Lower leg skin (tissue), 4 donors: ENCODE results near the gene UNC119. TPM values are rescaled to one million over a fixed set of nuclear protein-coding genes. Genes with fewer than 3 reads are reported as not detected.

Experiments
- DNase-seq, 2 donors: peaks; one replicate each; pipeline ENCODE4 v3.0.0-alpha.2; 2019; ENCODE audit warnings: low spot score in 2 of 2
- H3K4me3 ChIP-seq: fragments of 200-600 bp; sonication (generic); 2 replicates; pipeline ENCODE4 v1.5.1; 2017; ENCODE audit warnings: mild to moderate bottlenecking, low read depth; ENCODE audit not compliant: poor library complexity, severe bottlenecking
- POLR2A ChIP-seq, 2 donors: fragments of 450-650 bp; IDR thresholded peaks; one replicate each; pipeline ENCODE4 v1.6.1; 2016 to 2017; ENCODE audit warnings: antibody characterized with exemption in 2 of 2, mild to moderate bottlenecking in 1 of 2, moderate library complexity in 1 of 2
- WGBS, 2 donors: methylation state at CpG; one replicate each; pipeline ENCODE4 v1.1.5; 2018; 5-methylcytosine and 5-hydroxymethylcytosine counted together
- intact Hi-C: fragments of 100-400 bp; cut with DNase I; formaldehyde crosslinking; loops from one replicate; pipeline ENCODE4 v1.15.0; 2023; ENCODE audit warnings: low total_unique reads
- total RNA-seq, 4 donors: library from RNA; depleted of rRNA; stranded (reverse); fragments of >200 nt; gene quantifications; one replicate each; pipeline ENCODE4 v1.1.0, GENCODE V29; 2016
- TF ChIP-seq, protein P1 (sequence below), 3 donors: fragments of 450-650 bp; IDR thresholded peaks; one replicate each; pipeline ENCODE4 v1.5.1; 2016; ENCODE audit warnings: antibody characterized with exemption in 3 of 3, mild to moderate bottlenecking in 3 of 3, moderate library complexity in 2 of 3

The UNC119 gene
- total RNA-seq, 4 donors from 2014 or later = 41.2 to 41.6 (median 41.4) TPM

DNA sequence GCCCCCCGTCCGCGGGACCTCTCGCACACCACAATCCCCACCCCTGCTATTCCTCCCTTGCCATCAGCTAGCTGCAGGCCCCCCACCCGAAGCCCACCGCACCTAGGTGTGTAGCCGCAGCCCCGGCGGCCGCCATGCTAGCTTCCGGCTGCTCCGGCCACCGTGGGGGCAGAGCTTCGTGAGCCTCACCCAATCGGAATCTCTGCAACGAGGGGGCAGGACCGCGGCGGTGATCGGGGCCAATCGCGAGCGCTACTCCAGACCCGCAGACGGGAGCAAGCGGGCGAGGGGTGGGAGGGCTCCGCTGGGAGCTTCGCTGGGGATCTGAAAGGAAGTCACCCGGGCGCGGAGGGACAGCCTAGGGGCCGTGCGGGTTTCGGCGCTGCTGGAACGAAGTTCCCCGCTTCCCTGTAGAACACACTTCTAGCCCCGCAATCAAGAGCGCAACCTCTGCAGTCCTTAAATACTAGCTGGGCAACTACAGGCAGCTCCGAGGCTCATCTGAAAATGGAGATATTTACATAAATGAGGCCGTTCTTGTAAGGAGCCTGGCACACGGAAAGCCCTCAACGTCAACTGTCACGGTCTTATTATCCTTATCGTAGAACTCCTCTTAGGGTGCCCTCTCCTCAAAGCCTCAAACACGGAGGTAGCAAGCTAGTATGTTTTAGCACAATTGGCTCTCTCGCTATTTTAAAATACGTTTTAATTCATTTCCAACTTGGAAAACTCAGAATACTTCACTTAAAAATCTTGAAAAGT lies 19.1 kb upstream of the UNC119 start, which contains the start of gene PIGS:
TSS of gene PIGS (minus strand) at position 164 of the 762 bp plus-strand sequence. CDS start at position 136, 28 bp downstream.
- WGBS, 2 donors = 0% methylated on average over 34 to 49 of the region's 49 CpGs
- peak within 1 kb of the TSS; percentile 94 for H3K4me3 ChIP-seq
- peak; percentile 93 to 99 for DNase-seq
- TF ChIP-seq, protein P1, sequence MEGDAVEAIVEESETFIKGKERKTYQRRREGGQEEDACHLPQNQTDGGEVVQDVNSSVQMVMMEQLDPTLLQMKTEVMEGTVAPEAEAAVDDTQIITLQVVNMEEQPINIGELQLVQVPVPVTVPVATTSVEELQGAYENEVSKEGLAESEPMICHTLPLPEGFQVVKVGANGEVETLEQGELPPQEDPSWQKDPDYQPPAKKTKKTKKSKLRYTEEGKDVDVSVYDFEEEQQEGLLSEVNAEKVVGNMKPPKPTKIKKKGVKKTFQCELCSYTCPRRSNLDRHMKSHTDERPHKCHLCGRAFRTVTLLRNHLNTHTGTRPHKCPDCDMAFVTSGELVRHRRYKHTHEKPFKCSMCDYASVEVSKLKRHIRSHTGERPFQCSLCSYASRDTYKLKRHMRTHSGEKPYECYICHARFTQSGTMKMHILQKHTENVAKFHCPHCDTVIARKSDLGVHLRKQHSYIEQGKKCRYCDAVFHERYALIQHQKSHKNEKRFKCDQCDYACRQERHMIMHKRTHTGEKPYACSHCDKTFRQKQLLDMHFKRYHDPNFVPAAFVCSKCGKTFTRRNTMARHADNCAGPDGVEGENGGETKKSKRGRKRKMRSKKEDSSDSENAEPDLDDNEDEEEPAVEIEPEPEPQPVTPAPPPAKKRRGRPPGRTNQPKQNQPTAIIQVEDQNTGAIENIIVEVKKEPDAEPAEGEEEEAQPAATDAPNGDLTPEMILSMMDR (IDR thresholded peaks at IDR 0.05) = no peak
- TF ChIP-seq POLR2A (IDR thresholded peaks at IDR 0.05) = peak in 1 of 2 donors; percentile 3
- intact Hi-C loops = no loop called here

DNA sequence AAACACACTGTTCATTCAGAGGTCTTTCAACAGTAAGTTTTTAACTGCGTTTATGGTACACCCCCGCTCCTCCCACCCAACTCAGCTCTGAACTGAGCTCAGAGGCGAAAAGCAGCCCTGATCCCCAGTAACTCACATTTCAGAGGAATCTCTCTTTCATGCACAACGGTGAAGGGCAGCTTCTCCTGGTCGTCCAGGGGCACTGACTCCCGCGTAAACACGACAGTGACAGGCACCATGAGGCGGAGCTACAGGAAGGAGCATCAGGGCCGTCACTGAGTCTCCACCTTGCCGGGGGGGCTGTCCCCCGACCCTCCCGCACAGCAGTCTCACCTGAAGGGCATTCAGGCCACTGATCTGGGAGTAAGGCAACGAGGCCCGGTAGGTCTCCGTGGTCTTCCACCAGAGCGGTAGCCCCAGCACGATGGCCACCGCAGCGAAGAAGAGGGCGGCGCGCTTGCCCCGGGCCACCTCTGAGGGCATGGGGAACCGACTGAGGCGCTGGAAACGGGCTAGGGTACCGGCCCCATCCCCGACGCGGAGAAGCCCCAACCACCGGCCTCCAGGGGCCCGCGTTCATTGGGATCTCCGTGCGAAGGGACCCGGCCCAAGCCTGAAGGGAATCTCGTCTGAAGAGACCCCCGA lies 18.4 kb upstream of the UNC119 start:
- TF ChIP-seq, protein P1 (IDR thresholded peaks at IDR 0.05) = no peak
- no peak for TF ChIP-seq POLR2A (IDR thresholded peaks at IDR 0.05)
- intact Hi-C loops = no loop called here
- DNase-seq = no peak
- H3K4me3 ChIP-seq = peak overlapping the region; percentile 94
- WGBS, 2 donors = 1 to 2% methylated on average over 36 to 38 of the region's 39 CpGs

DNA sequence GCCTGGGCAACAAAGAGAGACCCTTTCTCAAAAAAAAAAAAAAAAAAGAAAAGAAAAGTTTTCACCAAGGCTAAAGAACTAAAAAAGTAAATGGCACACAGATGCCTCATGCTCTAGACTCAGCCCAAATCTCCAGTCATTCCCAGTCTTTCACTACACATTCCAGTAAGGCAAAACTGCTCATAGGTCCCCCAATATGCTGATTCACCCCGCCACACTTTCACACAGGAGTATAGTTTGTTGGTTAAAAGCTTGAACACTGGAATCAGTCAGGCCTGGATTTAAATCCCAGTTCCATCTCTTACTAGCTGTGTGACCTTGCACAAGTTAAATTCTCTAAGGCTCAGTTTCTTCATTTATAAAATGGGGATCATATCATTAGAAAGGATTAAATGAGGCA lies 17.0 kb upstream of the UNC119 start:
- DNase-seq = no peak
- WGBS, 2 donors = 89 to 97% methylated on average over 1 of the region's 1 CpG
- H3K4me3 ChIP-seq = no peak overlapping the region
- TF ChIP-seq, protein P1 (IDR thresholded peaks at IDR 0.05) = no peak
- TF ChIP-seq POLR2A (IDR thresholded peaks at IDR 0.05) = no peak
- intact Hi-C loops = no loop called here

DNA sequence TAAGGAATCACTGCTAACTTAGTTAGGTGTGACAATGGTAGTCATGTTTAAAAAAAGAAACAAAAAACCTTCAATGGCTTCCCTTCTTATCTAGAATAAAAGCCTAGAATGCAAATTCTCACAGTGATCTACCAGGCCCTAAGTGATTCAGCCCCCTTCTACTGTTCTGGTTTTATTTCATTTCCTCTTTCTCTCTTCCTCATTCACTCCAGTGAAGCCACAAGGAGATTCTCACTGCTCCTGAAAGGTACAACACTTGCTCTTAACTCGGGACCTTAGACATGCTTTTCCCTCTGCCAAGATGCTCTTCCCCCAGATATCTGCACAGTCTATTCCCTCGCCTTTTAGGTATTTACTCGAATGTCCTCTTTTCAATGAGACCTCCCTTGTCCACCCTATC lies 15.2 kb upstream of the UNC119 start:
- H3K4me3 ChIP-seq = no peak overlapping the region
- 90 to 93% methylated on average over 3 of the region's 3 CpGs for WGBS, 2 donors
- TF ChIP-seq, protein P1 (IDR thresholded peaks at IDR 0.05) = no peak
- TF ChIP-seq POLR2A (IDR thresholded peaks at IDR 0.05) = no peak
- intact Hi-C loops = no loop called here
- no peak for DNase-seq

DNA sequence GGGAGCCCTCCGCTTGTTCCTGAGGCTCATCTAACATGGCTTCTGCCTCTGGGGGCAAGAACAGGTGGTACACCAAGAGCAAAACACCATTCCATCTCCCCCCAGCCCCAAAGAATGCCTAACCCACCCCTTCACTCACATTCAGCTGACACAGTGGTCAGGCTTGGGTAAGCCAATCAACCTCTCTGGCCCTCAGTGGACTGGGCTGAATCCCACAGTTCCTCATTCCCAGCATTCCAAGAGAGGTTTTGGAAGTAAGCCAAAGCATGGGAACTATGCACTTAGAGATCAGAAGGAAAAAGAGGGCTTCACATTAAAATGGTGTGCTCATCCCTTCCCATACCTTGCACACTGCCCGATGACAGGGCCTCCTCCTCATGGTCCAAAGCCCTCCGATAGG lies 11.1 kb upstream of the UNC119 start:
- H3K4me3 ChIP-seq = no peak overlapping the region
- DNase-seq = no peak
- intact Hi-C loops = no loop called here
- TF ChIP-seq, protein P1 (IDR thresholded peaks at IDR 0.05) = no peak
- TF ChIP-seq POLR2A (IDR thresholded peaks at IDR 0.05) = no peak
- 92 to 93% methylated on average over 3 of the region's 3 CpGs for WGBS, 2 donors
